ENCODE data around the gene STK16. TPM values are rescaled to one million over a fixed set of nuclear protein-coding genes. Genes with fewer than 3 reads are reported as not detected.

The STK16 gene
- total RNA-seq, 1 experiment from 2014 or later = 21.6 TPM

GRCh38 chr2:219228041-219228910 is 17.0 kb upstream of the STK16 start:
- Histone ChIP-seq H2AFZ (ENCODE audit: low read length) (no peak overlapping the region), H3T11ph (ENCODE audit: low read length) (no peak overlapping the region), H3K27me3 (ENCODE audit: insufficient read depth, low read length) (no peaks in the 10 kb centered on the region), H2AK5ac (ENCODE audit: insufficient read length, low read length) (no peak overlapping the region), H3K18ac (ENCODE audit: insufficient read length, low read depth, low read length) (no peak overlapping the region), H3K9ac (ENCODE audit: extremely low read depth, insufficient read length, low read length) (peak overlapping the region; percentile 74), H2BK20ac (ENCODE audit: low read depth, low read length, poor library complexity, severe bottlenecking) (no peak overlapping the region), H3K79me2 (ENCODE audit: insufficient read depth, low read length) (0 out of 2 replicates have a peak, but pooled peaks cover 2% of the 10 kb centered on the region), H4K91ac (ENCODE audit: insufficient read length, low read depth, low read length) (no peak overlapping the region), H2BK15ac (ENCODE audit: low read depth, low read length) (no peak overlapping the region), H3K4me2 (ENCODE audit: insufficient read depth, insufficient read length, low read length) (peak overlapping the region; percentile 65), H3K23me2 (ENCODE audit: insufficient read length, low read depth, low read length, poor library complexity, severe bottlenecking) (no peaks in the 10 kb centered on the region), H3K4me1 (ENCODE audit: insufficient read depth, low read length) (no peaks in the 10 kb centered on the region), H4K5ac (ENCODE audit: insufficient read length, low read depth, low read length) (no peak overlapping the region), H2BK12ac (ENCODE audit: insufficient read length, low read depth, low read length) (no peak overlapping the region), H3K4ac (ENCODE audit: low read depth, low read length) (no peak overlapping the region), H2BK120ac (ENCODE audit: low read depth, low read length, poor library complexity, severe bottlenecking) (no peak overlapping the region), H3K9me3 (ENCODE audit: control insufficient read depth, low read depth, low read length) (no peaks in the 10 kb centered on the region), H4K8ac (replicated peaks; ENCODE audit: insufficient read length, low read depth, low read length) (no peak overlapping the region), H3K79me1 (ENCODE audit: insufficient read depth, low read depth, low read length, poor library complexity, severe bottlenecking) (no peaks in the 10 kb centered on the region), H3K27ac (ENCODE audit: insufficient read length, low read depth, low read length) (no peak overlapping the region), H3K56ac (ENCODE audit: insufficient read length, low read depth, low read length) (no peak overlapping the region), H2BK5ac (ENCODE audit: insufficient read length, low read length) (no peak overlapping the region), H4K20me1 (ENCODE audit: control insufficient read depth, insufficient read depth, insufficient read length) (no peaks in the 10 kb centered on the region), H3K23ac (ENCODE audit: insufficient read length, low read depth, low read length) (no peak overlapping the region), H3K14ac (ENCODE audit: insufficient read depth, low read length) (no peak overlapping the region; the same call in 1 of the 2 replicates)
- Mint-ChIP-seq H3K4me3 (peak overlapping the region; percentile 81 to 99), H3K27ac (peak overlapping the region in 1 of 3 experiments; percentile 40; a peak in 1 of 7 replicates), H3K27me3 (ENCODE audit: low read depth) (no peaks in the 10 kb centered on the region), H3K4me1 (peaks cover 11% of the 10 kb centered on the region in 2 experiments), H3K36me3 (ENCODE audit: insufficient read depth in 1 of 3, low read depth in 3 of 3) (peaks cover 23 to 54% (median 48%) of the 10 kb centered on the region in 3 experiments), H3K9me3 (no peaks in the 10 kb centered on the region; a peak in 1 of 5 replicates)
- TF ChIP-seq, protein P1, sequence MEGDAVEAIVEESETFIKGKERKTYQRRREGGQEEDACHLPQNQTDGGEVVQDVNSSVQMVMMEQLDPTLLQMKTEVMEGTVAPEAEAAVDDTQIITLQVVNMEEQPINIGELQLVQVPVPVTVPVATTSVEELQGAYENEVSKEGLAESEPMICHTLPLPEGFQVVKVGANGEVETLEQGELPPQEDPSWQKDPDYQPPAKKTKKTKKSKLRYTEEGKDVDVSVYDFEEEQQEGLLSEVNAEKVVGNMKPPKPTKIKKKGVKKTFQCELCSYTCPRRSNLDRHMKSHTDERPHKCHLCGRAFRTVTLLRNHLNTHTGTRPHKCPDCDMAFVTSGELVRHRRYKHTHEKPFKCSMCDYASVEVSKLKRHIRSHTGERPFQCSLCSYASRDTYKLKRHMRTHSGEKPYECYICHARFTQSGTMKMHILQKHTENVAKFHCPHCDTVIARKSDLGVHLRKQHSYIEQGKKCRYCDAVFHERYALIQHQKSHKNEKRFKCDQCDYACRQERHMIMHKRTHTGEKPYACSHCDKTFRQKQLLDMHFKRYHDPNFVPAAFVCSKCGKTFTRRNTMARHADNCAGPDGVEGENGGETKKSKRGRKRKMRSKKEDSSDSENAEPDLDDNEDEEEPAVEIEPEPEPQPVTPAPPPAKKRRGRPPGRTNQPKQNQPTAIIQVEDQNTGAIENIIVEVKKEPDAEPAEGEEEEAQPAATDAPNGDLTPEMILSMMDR (conservative IDR thresholded peaks at IDR 0.05) = no peak
- WGBS (ENCODE audit: extremely low coverage, insufficient read length, low lambda C conversion rate) = no CpG with 5 or more reads among the region's 7 CpGs
- no peak for DNase-seq
